ENCODE results near the gene FREM1. TPM values are rescaled to one million over a fixed set of nuclear protein-coding genes. Genes with fewer than 3 reads are reported as not detected.

The FREM1 gene
- total and polyA plus RNA-seq, 2 of the 4 experiments (the other 2 are of a cell fraction) = under 0.01 TPM; not detected in 1

DNA sequence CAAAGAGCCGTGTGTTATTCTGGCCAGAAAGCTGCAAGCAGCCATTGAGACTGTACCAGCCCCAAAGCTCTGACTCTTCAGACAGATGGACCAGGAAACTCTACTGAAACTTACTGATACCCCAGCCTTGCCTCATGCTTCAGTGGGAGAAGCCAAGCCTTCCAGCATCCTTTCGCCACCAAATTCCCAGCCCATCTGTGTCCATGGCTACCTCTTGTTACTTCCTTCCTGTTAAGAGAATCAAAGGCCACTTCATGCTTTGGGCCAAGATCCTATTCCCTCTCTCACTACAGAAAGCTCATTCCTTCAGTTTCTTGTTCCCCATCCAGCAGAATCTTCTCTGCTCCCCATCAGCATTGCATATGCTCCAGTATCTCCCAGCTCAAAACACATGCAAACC is 46.9 kb upstream of the FREM1 start:
- Histone ChIP-seq H3K4me3 (ENCODE audit: insufficient read depth, low read depth, low read length) (no peak overlapping the region), H4K91ac (ENCODE audit: insufficient read depth, low read depth, low read length) (no peak overlapping the region), H3K9ac (ENCODE audit: low read depth, low read length) (no peak overlapping the region), H3K4me1 (ENCODE audit: control insufficient read depth, insufficient read depth, low read length) (no peaks in the 10 kb centered on the region), H2AFZ (replicated peaks; ENCODE audit: low read length, poor library complexity) (no peak overlapping the region), H2BK120ac (ENCODE audit: low read depth, low read length) (no peak overlapping the region), H3K27ac (ENCODE audit: insufficient read depth, low read length) (no peak overlapping the region), H2BK20ac (ENCODE audit: low read depth, low read length) (no peak overlapping the region), H3K27me3 (ENCODE audit: control insufficient read depth, insufficient read depth, low read length) (no peaks in the 10 kb centered on the region), H3K9me1 (ENCODE audit: insufficient read depth, low read length) (no peaks in the 10 kb centered on the region), H3K9me3 (ENCODE audit: control insufficient read depth, insufficient read depth, low read length) (no peaks in the 10 kb centered on the region), H2BK15ac (ENCODE audit: low read depth, low read length) (no peak overlapping the region), H3K36me3 (ENCODE audit: control insufficient read depth, insufficient read depth, low read length) (no peaks in the 10 kb centered on the region), H4K8ac (ENCODE audit: low read depth in 2 of 2, low read length in 2 of 2) (no peak overlapping the region), H2AK5ac (ENCODE audit: low read depth, low read length) (no peak overlapping the region), H3K4ac (ENCODE audit: low read depth, low read length) (no peak overlapping the region), H3K18ac (ENCODE audit: low read depth, low read length) (no peak overlapping the region), H3K79me1 (ENCODE audit: low read depth in 1 of 2, low read length in 2 of 2) (no peaks in the 10 kb centered on the region), H3K23ac (ENCODE audit: low read depth, low read length) (no peak overlapping the region), H3K4me2 (ENCODE audit: low read depth, low read length) (no peak overlapping the region), H3K14ac (replicated peaks; ENCODE audit: low read depth, low read length) (no peak overlapping the region), H2AK9ac (replicated peaks; ENCODE audit: low read depth, low read length, poor library complexity) (no peak overlapping the region), H3K56ac (ENCODE audit: extremely low read depth, insufficient read depth, low read length) (no peak overlapping the region), H2BK5ac (ENCODE audit: low read depth, low read length, poor library complexity, severe bottlenecking) (no peak overlapping the region), H4K20me1 (ENCODE audit: insufficient read depth, low read length) (no peaks in the 10 kb centered on the region), H4K5ac (ENCODE audit: low read depth, low read length) (no peak overlapping the region)
- in situ Hi-C loops (cut with MboI; ENCODE audit: low sequenced_read_pairs) = no loop called here
- WGBS, 2 experiments (ENCODE audit: extremely low coverage in 2 of 2, insufficient read length in 1 of 2) = 20% methylated on average over 2 of the region's 2 CpGs; no CpG with 5 or more reads in 1 of the 2 experiments
- dilution Hi-C loops (cut with HindIII; ENCODE audit: low sequenced_read_pairs, unreplicated experiment) = no loop called here
- CTCF ChIA-PET = no interaction called here
- TF ChIP-seq RAD21 (IDR thresholded peaks at IDR 0.05; ENCODE audit: low read length) = no peak
- no peak for TF ChIP-seq BHLHE40 (IDR thresholded peaks at IDR 0.05; ENCODE audit: low read depth, low read length)
- no peak for TF ChIP-seq RFX5 (IDR thresholded peaks at IDR 0.05; ENCODE audit: low read depth, low read length)
- TF ChIP-seq, protein P1, sequence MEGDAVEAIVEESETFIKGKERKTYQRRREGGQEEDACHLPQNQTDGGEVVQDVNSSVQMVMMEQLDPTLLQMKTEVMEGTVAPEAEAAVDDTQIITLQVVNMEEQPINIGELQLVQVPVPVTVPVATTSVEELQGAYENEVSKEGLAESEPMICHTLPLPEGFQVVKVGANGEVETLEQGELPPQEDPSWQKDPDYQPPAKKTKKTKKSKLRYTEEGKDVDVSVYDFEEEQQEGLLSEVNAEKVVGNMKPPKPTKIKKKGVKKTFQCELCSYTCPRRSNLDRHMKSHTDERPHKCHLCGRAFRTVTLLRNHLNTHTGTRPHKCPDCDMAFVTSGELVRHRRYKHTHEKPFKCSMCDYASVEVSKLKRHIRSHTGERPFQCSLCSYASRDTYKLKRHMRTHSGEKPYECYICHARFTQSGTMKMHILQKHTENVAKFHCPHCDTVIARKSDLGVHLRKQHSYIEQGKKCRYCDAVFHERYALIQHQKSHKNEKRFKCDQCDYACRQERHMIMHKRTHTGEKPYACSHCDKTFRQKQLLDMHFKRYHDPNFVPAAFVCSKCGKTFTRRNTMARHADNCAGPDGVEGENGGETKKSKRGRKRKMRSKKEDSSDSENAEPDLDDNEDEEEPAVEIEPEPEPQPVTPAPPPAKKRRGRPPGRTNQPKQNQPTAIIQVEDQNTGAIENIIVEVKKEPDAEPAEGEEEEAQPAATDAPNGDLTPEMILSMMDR (conservative IDR thresholded peaks at IDR 0.05; ENCODE audit: low read depth, low read length) = no peak
- TF ChIP-seq RCOR1 (IDR thresholded peaks at IDR 0.05; ENCODE audit: insufficient replicate concordance, low read length) = no peak
- no peak for ATAC-seq (ENCODE audit: low read depth)
- intact Hi-C loops (cut with micrococcal nuclease) = no loop called here
- POLR2A ChIA-PET (ENCODE audit: unreplicated experiment) = no interaction called here
- no TSS peak for BruUV-seq (replicated peaks)
- DNase-seq = no peak

Data from IMR-90 (cell line).